Endodermal cell (in vitro differentiated cells): Measurements from ENCODE around the gene HOXA6. TPM values are rescaled to one million over a fixed set of nuclear protein-coding genes. Genes with fewer than 3 reads are reported as not detected.

Experiments used
- DNase-seq: peaks from one replicate; pipeline ENCODE4 v3.0.0-alpha.2; 2017
- H3K27ac ChIP-seq: 2 replicates; pipeline ENCODE4 v1.5.1; 2013; ENCODE audit warnings: mild to moderate bottlenecking, low read depth, low read length, moderate library complexity
- H3K27me3 ChIP-seq: 2 replicates; pipeline ENCODE4 v1.6.1; 2013; ENCODE audit warnings: mild to moderate bottlenecking, low read length, moderate library complexity; ENCODE audit not compliant: insufficient read depth, control insufficient read depth, poor library complexity, severe bottlenecking
- H3K36me3 ChIP-seq: 2 replicates; pipeline ENCODE4 v1.7.0; 2013; ENCODE audit warnings: mild to moderate bottlenecking, low read length, moderate library complexity; ENCODE audit not compliant: control insufficient read depth, insufficient read depth
- H3K4me1 ChIP-seq: one replicate; pipeline ENCODE4 v1.7.0; 2013; ENCODE audit warnings: low read length; ENCODE audit not compliant: control insufficient read depth, insufficient read depth
- H3K4me3 ChIP-seq: 2 replicates; pipeline ENCODE4 v1.5.1; 2013; ENCODE audit warnings: mild to moderate bottlenecking, low read length, moderate library complexity
- H3K9ac ChIP-seq: 2 replicates; pipeline ENCODE4 v1.6.1; 2013; ENCODE audit warnings: mild to moderate bottlenecking, low read length, moderate library complexity; ENCODE audit not compliant: poor library complexity, severe bottlenecking; ENCODE audit errors: extremely low read depth
- H3K9me3 ChIP-seq: 2 replicates; pipeline ENCODE4 v1.6.1; 2013; ENCODE audit warnings: mild to moderate bottlenecking, low read length, moderate library complexity; ENCODE audit not compliant: control insufficient read depth
- H3K27ac Mint-ChIP-seq: 2 replicates; pipeline ENCODE4 v1.8.0; 2020; ENCODE audit warnings: mixed read lengths
- H3K27me3 Mint-ChIP-seq: 2 replicates; pipeline ENCODE4 v1.8.0; 2021; ENCODE audit warnings: mild to moderate bottlenecking, mixed read lengths; ENCODE audit not compliant: insufficient read depth
- H3K36me3 Mint-ChIP-seq: 2 replicates; pipeline ENCODE4 v1.8.0; 2020; ENCODE audit warnings: low read depth, mixed read lengths
- H3K4me1 Mint-ChIP-seq: 2 replicates; pipeline ENCODE4 v1.8.0; 2020; ENCODE audit warnings: mixed read lengths
- H3K4me3 Mint-ChIP-seq: 2 replicates; pipeline ENCODE4 v1.8.0; 2020; ENCODE audit warnings: mild to moderate bottlenecking, moderate library complexity, mixed read lengths
- H3K9me3 Mint-ChIP-seq: 2 replicates; pipeline ENCODE4 v1.8.0; 2020; ENCODE audit warnings: mild to moderate bottlenecking, mixed read lengths
- whole genome bisulfite sequencing, 2 experiments: methylation state at CpG; one replicate each; pipeline versions ENCODE4 v1.1.5 to v1.1.7; 2013; ENCODE audit warnings: missing lambda C conversion rate in 2 of 2, mixed read lengths in 1 of 2; ENCODE audit not compliant: insufficient coverage in 1 of 2, insufficient read length in 1 of 2; 5-methylcytosine and 5-hydroxymethylcytosine counted together
- total RNA-seq, 2 donors: library from RNA; stranded (reverse); fragmentation: NEBNext Ultra II Directional in 1 of 2; extraction: Animal tissue kit (Norgen Biotek cat#: 25700) in 1 of 2; gene quantifications; 2 replicates in 1 of 2; 3 replicates in 1 of 2; pipeline ENCODE4 v1.2.1, GENCODE V29; 2021
- TF ChIP-seq, protein P1 (sequence below): fragments of 200-600 bp; sonication (generic); conservative IDR thresholded peaks from 2 replicates; pipeline ENCODE4 v1.5.0; 2021; ENCODE audit warnings: antibody characterized with exemption, mild to moderate bottlenecking

HOXA6 gene
- total RNA-seq, 2 donors from 2014 or later = not detected

- H3K9me3 Mint-ChIP-seq = no peaks in the 10 kb centered on the region
- H3K27ac ChIP-seq = no peak overlapping the region
- H3K9ac ChIP-seq = no peak overlapping the region
- H3K27ac Mint-ChIP-seq = no peak overlapping the region
- peak; percentile 80 for DNase-seq
- peaks cover 100% of the 10 kb centered on the region for H3K27me3 ChIP-seq
- peak overlapping the region; percentile 66 for H3K4me3 ChIP-seq
- H3K4me1 ChIP-seq = peaks cover 6% of the 10 kb centered on the region
- WGBS, 2 experiments = 9 to 12% methylated on average over 13 to 22 of the region's 22 CpGs
- H3K27me3 Mint-ChIP-seq = peaks cover 99% of the 10 kb centered on the region
- peaks cover 17% of the 10 kb centered on the region for H3K4me1 Mint-ChIP-seq
- no peaks in the 10 kb centered on the region for H3K36me3 ChIP-seq
- no peaks in the 10 kb centered on the region for H3K9me3 ChIP-seq
- TF ChIP-seq, protein P1, sequence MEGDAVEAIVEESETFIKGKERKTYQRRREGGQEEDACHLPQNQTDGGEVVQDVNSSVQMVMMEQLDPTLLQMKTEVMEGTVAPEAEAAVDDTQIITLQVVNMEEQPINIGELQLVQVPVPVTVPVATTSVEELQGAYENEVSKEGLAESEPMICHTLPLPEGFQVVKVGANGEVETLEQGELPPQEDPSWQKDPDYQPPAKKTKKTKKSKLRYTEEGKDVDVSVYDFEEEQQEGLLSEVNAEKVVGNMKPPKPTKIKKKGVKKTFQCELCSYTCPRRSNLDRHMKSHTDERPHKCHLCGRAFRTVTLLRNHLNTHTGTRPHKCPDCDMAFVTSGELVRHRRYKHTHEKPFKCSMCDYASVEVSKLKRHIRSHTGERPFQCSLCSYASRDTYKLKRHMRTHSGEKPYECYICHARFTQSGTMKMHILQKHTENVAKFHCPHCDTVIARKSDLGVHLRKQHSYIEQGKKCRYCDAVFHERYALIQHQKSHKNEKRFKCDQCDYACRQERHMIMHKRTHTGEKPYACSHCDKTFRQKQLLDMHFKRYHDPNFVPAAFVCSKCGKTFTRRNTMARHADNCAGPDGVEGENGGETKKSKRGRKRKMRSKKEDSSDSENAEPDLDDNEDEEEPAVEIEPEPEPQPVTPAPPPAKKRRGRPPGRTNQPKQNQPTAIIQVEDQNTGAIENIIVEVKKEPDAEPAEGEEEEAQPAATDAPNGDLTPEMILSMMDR = no peak
- peak overlapping the region; percentile 53 for H3K4me3 Mint-ChIP-seq
- no peaks in the 10 kb centered on the region for H3K36me3 Mint-ChIP-seq
Observed at GRCh38 chr7:27189295-27189996, 41.9 kb upstream of the HOXA6 start.

- H3K4me1 Mint-ChIP-seq = peaks cover 17% of the 10 kb centered on the region
- Histone ChIP-seq H3K4me1 (peaks cover 6% of the 10 kb centered on the region), H3K36me3 (no peaks in the 10 kb centered on the region), H3K27me3 (peaks cover 100% of the 10 kb centered on the region), H3K9me3 (no peaks in the 10 kb centered on the region), H3K27ac (no peak overlapping the region), H3K4me3 (peak overlapping the region; percentile 66), H3K9ac (no peak overlapping the region)
- H3K36me3 Mint-ChIP-seq = no peaks in the 10 kb centered on the region
- peak; percentile 82 for DNase-seq
- H3K4me3 Mint-ChIP-seq = peak overlapping the region; percentile 53
- no peak overlapping the region for H3K27ac Mint-ChIP-seq
- WGBS, 2 experiments = 4% methylated on average over 26 to 49 of the region's 49 CpGs
- TF ChIP-seq, protein P1 = no peak
- H3K27me3 Mint-ChIP-seq = peaks cover 99% of the 10 kb centered on the region
- H3K9me3 Mint-ChIP-seq = no peaks in the 10 kb centered on the region
Observed at GRCh38 chr7:27188386-27189294, 41.1 kb upstream of the HOXA6 start.

GRCh38 chr7:27187475-27188385, 40.2 kb upstream of the HOXA6 start:
- Histone ChIP-seq H3K36me3 (no peaks in the 10 kb centered on the region), H3K4me3 (no peak overlapping the region), H3K9ac (no peak overlapping the region), H3K27ac (no peak overlapping the region), H3K9me3 (no peaks in the 10 kb centered on the region), H3K27me3 (peaks cover 100% of the 10 kb centered on the region), H3K4me1 (peaks cover 9% of the 10 kb centered on the region)
- Mint-ChIP-seq H3K9me3 (no peaks in the 10 kb centered on the region), H3K27ac (no peak overlapping the region), H3K36me3 (no peaks in the 10 kb centered on the region), H3K4me3 (peak overlapping the region; percentile 53), H3K27me3 (peaks cover 99% of the 10 kb centered on the region), H3K4me1 (peaks cover 17% of the 10 kb centered on the region)
- 3 to 4% methylated on average over 27 to 46 of the region's 46 CpGs for WGBS, 2 experiments
- DNase-seq = peak; percentile 65
- TF ChIP-seq, protein P1 = no peak
